GM19467 (cell line): ENCODE measurements around the gene PREX1.
"Not testable (repeated sequence)": the region's sequence is repeated elsewhere in the genome, so short reads cannot be mapped to it uniquely, and the experiment has no call there.

Experiments used
- ATAC-seq: cut with Tn5 transposase; IDR thresholded peaks from one replicate; pipeline ENCODE4 v1.9.1; 2021; ENCODE audit warnings: mild to moderate bottlenecking, moderate library complexity; ENCODE audit not compliant: unreplicated experiment

PREX1 gene

GRCh38 chr20:48779435-48779834, 48.4 kb downstream of the PREX1 start:
- ATAC-seq, result no peak

GRCh38 chr20:48777821-48778220, 50.0 kb downstream of the PREX1 start:
- ATAC-seq, result no peak

GRCh38 chr20:48777005-48777404, 50.8 kb downstream of the PREX1 start:
- no peak for ATAC-seq

DNA sequence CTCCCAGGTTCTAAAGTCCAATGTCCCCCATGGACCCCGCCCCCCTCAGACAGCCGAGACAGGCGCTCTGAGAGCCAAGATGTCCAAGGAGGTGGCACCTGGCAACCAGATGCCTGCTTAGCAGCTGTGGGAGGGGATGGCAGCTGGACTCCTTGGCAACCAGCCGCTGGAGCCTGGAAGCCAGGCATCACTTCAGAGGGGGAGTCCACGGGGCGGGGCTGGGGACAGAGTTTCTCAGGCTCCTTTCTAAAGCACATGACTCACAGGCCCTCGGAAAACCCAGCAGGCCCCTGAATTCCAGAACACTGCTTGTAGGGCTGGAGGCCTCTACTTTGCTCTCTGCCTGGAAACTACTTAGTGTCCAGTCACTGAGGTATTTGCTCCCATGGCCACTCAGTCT, 51.5 kb downstream of the PREX1 start:
- no peak for ATAC-seq

- not testable (repeated sequence) for ATAC-seq
Observed at GRCh38 chr20:48775545-48775944, 52.3 kb downstream of the PREX1 start.

GRCh38 chr20:48774696-48775095, 53.1 kb downstream of the PREX1 start:
- no peak for ATAC-seq

DNA sequence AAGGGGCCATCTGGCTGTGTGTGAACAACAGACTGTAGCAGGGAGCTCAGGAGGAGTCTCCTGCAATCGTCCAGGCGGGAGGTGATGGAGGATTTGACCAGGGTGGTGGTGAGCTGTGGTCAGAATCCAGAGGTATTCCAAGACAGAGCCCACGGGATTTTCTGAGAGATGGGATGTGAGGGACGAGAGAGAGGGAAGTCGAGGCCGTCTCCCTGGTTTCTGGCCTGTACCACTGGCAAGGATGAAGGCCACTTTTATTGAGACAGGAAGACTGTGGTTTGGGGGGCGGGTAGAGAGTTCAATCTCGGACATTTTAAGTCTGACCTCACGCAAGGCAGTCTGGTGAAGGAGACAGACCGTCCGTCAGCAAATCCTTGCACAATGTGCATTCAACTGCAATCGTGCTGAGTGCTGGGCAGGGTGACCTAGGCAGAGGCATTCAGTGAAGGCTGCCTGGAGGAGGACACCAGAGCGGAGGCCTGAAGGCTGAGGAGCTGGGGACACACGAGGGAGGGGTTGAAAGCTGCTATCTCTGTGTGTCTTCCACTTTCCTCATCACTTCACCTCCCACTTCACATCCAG, 53.9 kb downstream of the PREX1 start:
- no peak for ATAC-seq

- no peak for ATAC-seq
Observed at GRCh38 chr20:48772183-48772976, 55.4 kb downstream of the PREX1 start.

- no peak for ATAC-seq
Observed at GRCh38 chr20:48771542-48771941, 56.3 kb downstream of the PREX1 start.

GRCh38 chr20:48770700-48771442, 56.9 kb downstream of the PREX1 start:
- no peak for ATAC-seq

- no peak for ATAC-seq
Observed at GRCh38 chr20:48769069-48769983, 58.5 kb downstream of the PREX1 start.

DNA sequence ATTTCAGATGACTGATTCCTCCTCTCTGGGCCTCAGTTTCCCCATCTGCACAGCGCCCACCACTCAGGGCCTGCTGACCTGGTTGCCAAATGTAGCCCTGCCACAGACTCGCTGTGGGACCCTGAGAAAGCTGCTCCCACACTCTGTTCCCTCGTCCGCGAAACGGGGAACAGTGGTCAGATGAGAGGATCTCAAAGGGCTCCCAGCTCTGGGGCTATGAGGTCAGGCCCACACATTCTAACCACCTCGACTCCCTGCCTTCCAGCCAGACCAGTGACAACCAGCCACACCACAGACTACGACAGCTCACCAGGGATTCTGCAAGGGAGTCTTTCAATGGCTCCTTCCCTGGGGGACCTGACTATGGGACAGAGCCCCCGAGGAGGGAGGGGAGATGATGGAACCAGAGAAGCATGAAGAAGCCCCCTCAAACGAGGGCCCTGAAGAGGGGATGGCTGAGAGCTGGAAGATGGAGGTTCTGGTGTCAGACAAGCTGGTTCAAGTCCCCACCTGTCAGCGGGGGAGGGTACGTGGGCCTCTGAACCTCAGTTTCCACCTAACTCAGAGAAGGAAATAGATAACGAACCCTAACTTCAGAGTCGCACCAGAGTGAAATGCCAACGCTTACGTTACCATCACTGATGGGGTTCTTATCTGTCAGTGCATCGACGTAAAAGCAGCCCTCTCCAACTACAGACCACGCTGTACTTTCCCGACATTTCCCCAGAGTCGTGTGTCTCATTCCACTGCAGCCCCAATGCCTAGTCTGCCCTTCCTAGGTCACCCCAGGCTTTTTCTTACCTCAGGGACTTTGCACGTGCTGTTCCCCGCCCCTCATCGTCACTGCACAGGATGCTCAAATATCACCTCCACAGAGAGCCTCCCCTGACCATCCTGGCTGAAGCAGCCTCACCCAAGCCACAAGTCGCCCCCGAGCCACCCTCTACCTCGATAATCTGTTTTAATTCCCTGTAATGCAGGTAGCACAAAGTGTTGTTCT, 60.5 kb downstream of the PREX1 start:
- ATAC-seq, result no peak

DNA sequence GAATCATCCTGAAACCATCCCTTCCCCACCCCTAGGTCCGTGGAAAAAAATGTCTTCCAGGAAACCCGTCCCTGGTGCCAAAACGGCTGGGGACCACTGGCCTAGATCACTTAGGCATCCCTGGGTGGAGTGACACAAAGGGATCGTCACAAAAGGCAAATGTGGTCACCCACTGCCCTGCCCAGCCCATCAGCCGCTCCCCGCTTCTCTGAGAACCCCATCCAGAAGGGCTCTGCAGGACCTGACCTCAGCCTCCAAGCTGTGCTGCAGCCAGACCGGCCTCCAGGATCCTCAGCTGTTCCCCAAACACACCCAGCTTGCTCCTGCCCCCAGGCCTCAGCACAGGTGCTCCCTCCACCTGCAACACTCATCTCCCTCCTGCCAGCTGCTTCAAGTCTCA, 61.6 kb downstream of the PREX1 start:
- no peak for ATAC-seq

DNA sequence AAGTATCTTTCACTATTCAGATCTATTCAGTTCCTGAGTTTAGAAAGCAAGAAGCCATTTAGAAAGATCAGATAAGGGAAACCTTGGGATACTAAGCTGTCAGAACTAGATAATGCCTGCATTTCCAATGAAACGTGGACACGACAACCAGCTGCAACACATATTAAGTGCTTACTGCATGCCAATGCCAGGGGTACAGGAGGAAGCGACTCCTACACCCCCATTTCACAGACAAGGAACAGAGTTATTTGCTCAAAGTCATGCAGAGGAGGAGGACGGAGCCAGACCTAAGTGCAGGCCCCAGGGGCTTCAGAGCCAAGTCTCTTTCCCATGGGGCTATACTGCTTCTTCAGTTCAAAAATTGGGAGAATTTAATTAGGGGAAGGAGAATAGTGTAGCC, 62.4 kb downstream of the PREX1 start:
- no peak for ATAC-seq

DNA sequence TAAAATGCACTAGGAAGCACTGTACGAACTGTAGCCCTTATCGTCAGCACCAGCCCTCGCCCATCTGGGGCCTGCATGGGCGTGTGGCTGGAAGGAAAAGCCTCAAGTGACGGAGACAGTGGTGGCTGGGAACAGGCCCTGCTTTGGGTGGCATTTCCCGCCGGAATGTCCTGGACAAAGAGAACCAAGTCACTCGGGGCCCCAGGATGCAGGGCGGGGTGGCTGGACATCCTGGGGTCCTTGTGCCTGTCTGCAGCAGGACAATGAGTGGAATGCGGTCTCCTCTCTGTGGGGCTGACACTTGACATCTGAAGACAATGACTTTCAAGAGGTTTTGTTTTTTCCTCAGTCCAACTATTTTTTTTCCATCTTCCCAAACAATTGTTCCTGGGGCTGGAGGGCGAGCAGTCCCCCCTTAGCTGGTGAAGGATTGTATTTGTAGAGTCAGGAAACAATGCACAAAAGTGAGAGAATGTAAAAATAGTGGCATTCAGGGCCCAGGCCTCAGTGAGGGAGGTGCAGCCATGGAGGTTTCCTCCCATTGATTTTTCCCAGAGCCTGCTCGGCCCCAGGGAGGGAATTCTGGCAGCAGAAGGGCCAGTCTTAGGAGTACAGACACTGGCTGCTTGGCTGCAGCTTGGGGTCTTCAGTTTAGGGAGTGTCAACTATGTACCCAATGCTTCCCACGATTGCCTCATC, 64.4 kb downstream of the PREX1 start:
- ATAC-seq, result no peak

GRCh38 chr20:48761874-48762273, 65.9 kb downstream of the PREX1 start:
- ATAC-seq, result no peak

GRCh38 chr20:48761023-48761785, 66.6 kb downstream of the PREX1 start:
- ATAC-seq, result no peak

- ATAC-seq, result peak; percentile 43
Observed at GRCh38 chr20:48760403-48760983, 67.3 kb downstream of the PREX1 start.
